CD14-positive monocyte (primary cell): ENCODE data around the gene GSTM3. TPM values are rescaled to one million over a fixed set of nuclear protein-coding genes. Genes with fewer than 3 reads are reported as not detected.

Experiments used
- DNase-seq, 3 donors: peaks; one replicate each; pipeline ENCODE4 v3.0.0-alpha.2; 2011 to 2022
- H2AFZ ChIP-seq: 2 replicates; pipeline ENCODE4 v1.6.0; 2012; ENCODE audit warnings: mild to moderate bottlenecking, low read depth, low read length, inconsistent platforms; ENCODE audit not compliant: insufficient read depth, poor library complexity, severe bottlenecking
- H3K27ac ChIP-seq, 2 donors: 1 replicate in 1 of 2; 2 replicates in 1 of 2; pipeline ENCODE4 v1.5.1; 2012 to 2013; ENCODE audit warnings: low read length in 2 of 2, control low read depth in 1 of 2, inconsistent platforms in 1 of 2, low read depth in 1 of 2, mild to moderate bottlenecking in 1 of 2
- H3K27me3 ChIP-seq, 2 donors: one replicate each; pipeline versions ENCODE4 v1.6.0 to v1.6.1; 2011 to 2013; ENCODE audit warnings: low read length in 2 of 2; ENCODE audit not compliant: control insufficient read depth in 2 of 2, insufficient read depth in 2 of 2
- H3K36me3 ChIP-seq, 2 donors: replicated peaks in 1 of 2; 1 replicate in 1 of 2; 2 replicates in 1 of 2; pipeline versions ENCODE4 v1.5.1 to v1.6.1; 2012 to 2013; ENCODE audit warnings: low read length in 2 of 2, control low read depth in 1 of 2, inconsistent platforms in 1 of 2, mild to moderate bottlenecking in 1 of 2; ENCODE audit not compliant: insufficient read depth in 2 of 2, control insufficient read depth in 1 of 2
- H3K4me1 ChIP-seq, 2 donors: 1 replicate in 1 of 2; 2 replicates in 1 of 2; pipeline versions ENCODE4 v1.5.1 to v1.6.1; 2012 to 2013; ENCODE audit warnings: low read length in 2 of 2, control low read depth in 1 of 2, inconsistent platforms in 1 of 2, mild to moderate bottlenecking in 1 of 2, moderate library complexity in 1 of 2; ENCODE audit not compliant: insufficient read depth in 2 of 2, control insufficient read depth in 1 of 2
- H3K4me2 ChIP-seq: replicated peaks from 2 replicates; pipeline ENCODE3; 2012; ENCODE audit warnings: low read length, moderate library complexity, mild to moderate bottlenecking; ENCODE audit not compliant: poor library complexity, severe bottlenecking; ENCODE audit errors: extremely low read depth
- H3K4me3 ChIP-seq, 3 experiments: fragments of 200-600 bp in 1 of 3; sonication (generic) in 1 of 3; replicated peaks in 1 of 3; 1 replicate in 2 of 3; 2 replicates in 1 of 3; pipeline ENCODE4 v1.5.1; 2011 to 2013; ENCODE audit warnings: low read length in 3 of 3, mild to moderate bottlenecking in 3 of 3, control low read depth in 2 of 3, low read depth in 2 of 3, inconsistent platforms in 1 of 3, moderate library complexity in 1 of 3
- H3K79me2 ChIP-seq: 2 replicates; pipeline ENCODE4 v1.6.0; 2012; ENCODE audit warnings: mild to moderate bottlenecking, control low read depth, inconsistent platforms, low read length, moderate library complexity; ENCODE audit not compliant: insufficient read depth
- H3K9ac ChIP-seq: 2 replicates; pipeline ENCODE4 v1.6.0; 2017; ENCODE audit warnings: low read length, mild to moderate bottlenecking; ENCODE audit not compliant: insufficient read depth, poor library complexity, severe bottlenecking
- H3K9me3 ChIP-seq, 2 donors: replicated peaks in 1 of 2; 1 replicate in 1 of 2; 2 replicates in 1 of 2; pipeline versions ENCODE4 v1.5.1 to v1.6.1; 2012 to 2013; ENCODE audit warnings: low read length in 2 of 2, control low read depth in 1 of 2; ENCODE audit not compliant: control insufficient read depth in 1 of 2, insufficient read depth in 1 of 2
- H4K20me1 ChIP-seq: 2 replicates; pipeline ENCODE4 v1.6.0; 2012; ENCODE audit warnings: mild to moderate bottlenecking, low read length, control low read depth, moderate library complexity; ENCODE audit not compliant: insufficient read depth
- H3K27ac Mint-ChIP-seq, 7 donors: one replicate each; pipeline ENCODE4 v1.8.0; 2020; ENCODE audit warnings: mild to moderate bottlenecking in 7 of 7, mixed read lengths in 7 of 7, moderate library complexity in 6 of 7, inconsistent platforms in 2 of 7
- H3K27me3 Mint-ChIP-seq, 3 donors: one replicate each; pipeline ENCODE4 v1.8.0; 2021 to 2022; ENCODE audit warnings: low read depth in 3 of 3, mild to moderate bottlenecking in 3 of 3, mixed read lengths in 3 of 3, moderate library complexity in 3 of 3, inconsistent platforms in 1 of 3
- H3K36me3 Mint-ChIP-seq, 2 donors: one replicate each; pipeline ENCODE4 v1.8.0; 2020; ENCODE audit warnings: mixed read lengths in 2 of 2, inconsistent platforms in 1 of 2, mild to moderate bottlenecking in 1 of 2
- H3K4me1 Mint-ChIP-seq: one replicate; pipeline ENCODE4 v1.8.0; 2020; ENCODE audit warnings: mild to moderate bottlenecking, mixed read lengths
- H3K4me3 Mint-ChIP-seq, 2 donors: one replicate each; pipeline ENCODE4 v1.8.0; 2020; ENCODE audit warnings: mild to moderate bottlenecking in 2 of 2, mixed read lengths in 2 of 2, moderate library complexity in 1 of 2
- H3K9me3 Mint-ChIP-seq, 7 donors: one replicate each; pipeline ENCODE4 v1.8.0; 2020 to 2022; ENCODE audit warnings: mixed read lengths in 7 of 7, mild to moderate bottlenecking in 6 of 7, moderate library complexity in 6 of 7, inconsistent platforms in 2 of 7
- CTCF ChIP-seq: fragments of 200-600 bp; IDR thresholded peaks from one replicate; pipeline ENCODE4 v1.8.0; 2022; ENCODE audit warnings: antibody characterized with exemption, mild to moderate bottlenecking
- WGBS: methylation state at CpG from one replicate; pipeline ENCODE4 v1.1.5; 2013; ENCODE audit warnings: missing lambda C conversion rate; ENCODE audit not compliant: insufficient coverage; 5-methylcytosine and 5-hydroxymethylcytosine counted together
- intact Hi-C, 2 donors: fragments of 100-400 bp; cut with micrococcal nuclease; formaldehyde crosslinking; loops; one replicate each; pipeline versions ENCODE4 v1.15.0 to v1.15.1; 2023
- polyA plus RNA-seq, 3 donors: library from polyadenylated mRNA; depleted of rRNA in 1 of 3; unstranded in 2 of 3; stranded (reverse) in 1 of 3; fragments of 300-500 nt in 2 of 3; fragments of >200 nt in 1 of 3; fragmentation: Illumina TruSeq in 2 of 3; gene quantifications; 1 replicate in 2 of 3; 2 replicates in 1 of 3; pipeline ENCODE4 v1.2.3, GENCODE V29; 2012 to 2021

Gene GSTM3
- polyA plus RNA-seq, 3 donors = 0.69 to 3.2 (median 2.8) TPM

DNA sequence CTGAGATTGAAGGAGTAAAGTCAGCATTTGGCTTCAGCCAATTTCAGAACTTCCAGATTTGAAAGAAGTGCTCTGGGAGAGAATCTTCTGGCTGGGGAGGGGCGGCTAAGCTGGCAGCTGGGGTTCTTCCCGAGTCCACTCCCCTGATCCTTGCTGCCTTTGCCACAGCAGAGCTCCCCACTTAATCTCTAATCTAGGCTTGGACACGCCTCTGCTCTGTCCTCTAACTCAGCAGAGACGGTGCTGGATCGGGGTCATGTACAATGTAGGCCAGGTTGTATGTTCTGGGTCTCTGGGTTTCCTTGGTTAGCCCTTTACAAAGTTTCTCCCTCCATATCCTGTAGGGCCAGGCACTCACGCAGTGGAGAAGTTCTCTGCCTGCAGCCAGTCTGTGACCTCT is 10.1 kb upstream of the GSTM3 start:
- Histone ChIP-seq H3K9ac (no peak overlapping the region), H3K27ac (no peak overlapping the region), H3K4me2 (no peak overlapping the region), H3K9me3 (no peaks in the 10 kb centered on the region), H3K4me1 (no peaks in the 10 kb centered on the region), H2AFZ (no peak overlapping the region), H3K4me3 (no peak overlapping the region), H3K27me3 (no peaks in the 10 kb centered on the region), H3K79me2 (no peaks in the 10 kb centered on the region), H4K20me1 (no peaks in the 10 kb centered on the region), H3K36me3 (no peaks in the 10 kb centered on the region)
- no peak overlapping the region for H3K27ac Mint-ChIP-seq
- DNase-seq = no peak
- intact Hi-C loops = no loop called here
- peaks cover 4 to 9% (median 5%) of the 10 kb centered on the region in 3 donors for H3K27me3 Mint-ChIP-seq
- WGBS = 100% methylated on average over 1 of the region's 6 CpGs
- H3K9me3 Mint-ChIP-seq = peaks cover 0 to 16% (median 5%) of the 10 kb centered on the region in 7 donors
- H3K36me3 Mint-ChIP-seq = no peaks in the 10 kb centered on the region
- H3K4me1 Mint-ChIP-seq = no peaks in the 10 kb centered on the region
- no peak overlapping the region for H3K4me3 Mint-ChIP-seq
- TF ChIP-seq CTCF = no peak

DNA sequence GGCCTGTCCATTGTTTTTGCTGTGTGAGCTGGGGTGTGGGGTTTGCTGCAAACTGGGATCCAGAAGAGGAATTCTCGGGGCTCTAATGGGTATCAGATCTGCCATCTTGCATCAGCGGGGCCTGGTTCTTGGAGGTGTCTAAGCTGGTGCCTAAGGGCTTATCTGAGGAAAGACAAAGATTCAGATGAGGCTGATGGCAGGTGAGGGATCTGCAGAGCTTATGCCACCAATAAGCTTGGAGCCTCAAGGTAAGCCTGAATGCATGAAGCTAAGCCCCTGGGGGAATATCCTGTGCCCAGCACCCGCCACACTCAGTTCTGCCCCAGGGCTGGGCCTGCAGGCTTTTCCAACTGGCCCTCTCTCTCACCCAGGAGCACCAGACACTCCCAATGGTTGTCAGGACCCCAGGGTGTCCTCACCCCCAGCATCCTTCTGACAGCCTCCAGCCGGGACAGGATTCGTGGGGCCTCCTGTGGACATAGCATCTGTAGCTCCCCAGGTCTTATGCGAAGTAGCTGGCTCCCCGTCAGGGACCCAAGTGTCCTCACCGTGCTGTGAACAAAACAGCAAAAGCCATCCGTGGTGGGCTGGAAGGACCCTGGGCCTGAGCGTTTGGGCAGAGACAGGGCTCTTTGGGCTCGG is 9.5 kb upstream of the GSTM3 start:
- Histone ChIP-seq H4K20me1 (no peaks in the 10 kb centered on the region), H3K9me3 (no peaks in the 10 kb centered on the region), H3K4me1 (no peaks in the 10 kb centered on the region), H3K36me3 (no peaks in the 10 kb centered on the region), H3K9ac (no peak overlapping the region), H3K4me3 (no peak overlapping the region), H3K4me2 (no peak overlapping the region), H3K27ac (no peak overlapping the region), H2AFZ (no peak overlapping the region), H3K79me2 (no peaks in the 10 kb centered on the region), H3K27me3 (no peaks in the 10 kb centered on the region)
- Mint-ChIP-seq H3K36me3 (no peaks in the 10 kb centered on the region), H3K9me3 (peaks cover 0 to 16% (median 5%) of the 10 kb centered on the region in 7 donors), H3K27me3 (peaks cover 4 to 9% (median 5%) of the 10 kb centered on the region in 3 donors), H3K4me1 (no peaks in the 10 kb centered on the region), H3K27ac (no peak overlapping the region), H3K4me3 (no peak overlapping the region)
- no peak for TF ChIP-seq CTCF
- no peak for DNase-seq
- 96% methylated on average over 11 of the region's 11 CpGs for WGBS
- intact Hi-C loops = no loop called here
